Measurements from ENCODE around the gene SH3RF1. TPM values are rescaled to one million over a fixed set of nuclear protein-coding genes. Genes with fewer than 3 reads are reported as not detected.
"Not testable (repeated sequence)": the region's sequence is repeated elsewhere in the genome, so short reads cannot be mapped to it uniquely, and the experiment has no call there.

SH3RF1 gene
- polyA plus RNA-seq, 1 experiment, result 11.0 TPM

DNA sequence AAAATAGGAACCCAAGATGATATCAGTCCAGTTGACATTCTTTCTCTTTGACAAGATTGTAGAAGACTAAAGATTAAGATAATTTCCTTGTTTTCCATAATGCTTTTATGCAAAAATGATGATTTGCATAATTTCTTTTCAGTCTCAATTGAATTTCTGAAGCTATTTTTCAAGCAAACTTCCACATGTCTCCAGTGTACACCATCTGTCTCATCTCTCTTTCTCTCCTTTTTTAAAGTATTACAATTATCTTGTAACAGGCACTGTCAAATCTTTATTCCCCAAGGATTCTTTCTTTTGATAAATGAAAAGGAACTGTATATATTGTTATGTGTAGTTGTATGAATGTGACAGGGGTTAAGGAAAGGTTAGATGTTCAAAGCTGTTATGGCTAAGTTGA, 7.9 kb upstream of the SH3RF1 start:
- Histone ChIP-seq H3K27ac (ENCODE audit: low read depth, low read length) (no peak overlapping the region), H3K4me3 (ENCODE audit: low read depth, low read length) (no peak overlapping the region), H3K27me3 (ENCODE audit: control insufficient read depth, insufficient read depth, low read length) (no peaks in the 10 kb centered on the region), H3K9me3 (ENCODE audit: control insufficient read depth, insufficient read depth, low read length) (no peaks in the 10 kb centered on the region)
- POLR2A ChIA-PET, result interaction anchor here (0.6 kb wide), 1 partner anchor 120 kb away, joined by 7 read pairs; no protein-coding TSS in a partner anchor
- CTCF ChIA-PET, result interaction anchor here (1.2 kb wide), 1 partner anchor 34 kb away, joined by 3 read pairs; no protein-coding TSS in a partner anchor
- no peak for DNase-seq (ENCODE audit: low read depth, low spot score)
- TF ChIP-seq, protein P1, sequence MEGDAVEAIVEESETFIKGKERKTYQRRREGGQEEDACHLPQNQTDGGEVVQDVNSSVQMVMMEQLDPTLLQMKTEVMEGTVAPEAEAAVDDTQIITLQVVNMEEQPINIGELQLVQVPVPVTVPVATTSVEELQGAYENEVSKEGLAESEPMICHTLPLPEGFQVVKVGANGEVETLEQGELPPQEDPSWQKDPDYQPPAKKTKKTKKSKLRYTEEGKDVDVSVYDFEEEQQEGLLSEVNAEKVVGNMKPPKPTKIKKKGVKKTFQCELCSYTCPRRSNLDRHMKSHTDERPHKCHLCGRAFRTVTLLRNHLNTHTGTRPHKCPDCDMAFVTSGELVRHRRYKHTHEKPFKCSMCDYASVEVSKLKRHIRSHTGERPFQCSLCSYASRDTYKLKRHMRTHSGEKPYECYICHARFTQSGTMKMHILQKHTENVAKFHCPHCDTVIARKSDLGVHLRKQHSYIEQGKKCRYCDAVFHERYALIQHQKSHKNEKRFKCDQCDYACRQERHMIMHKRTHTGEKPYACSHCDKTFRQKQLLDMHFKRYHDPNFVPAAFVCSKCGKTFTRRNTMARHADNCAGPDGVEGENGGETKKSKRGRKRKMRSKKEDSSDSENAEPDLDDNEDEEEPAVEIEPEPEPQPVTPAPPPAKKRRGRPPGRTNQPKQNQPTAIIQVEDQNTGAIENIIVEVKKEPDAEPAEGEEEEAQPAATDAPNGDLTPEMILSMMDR (IDR thresholded peaks at IDR 0.05; ENCODE audit: low read depth, low read length), result no peak

DNA sequence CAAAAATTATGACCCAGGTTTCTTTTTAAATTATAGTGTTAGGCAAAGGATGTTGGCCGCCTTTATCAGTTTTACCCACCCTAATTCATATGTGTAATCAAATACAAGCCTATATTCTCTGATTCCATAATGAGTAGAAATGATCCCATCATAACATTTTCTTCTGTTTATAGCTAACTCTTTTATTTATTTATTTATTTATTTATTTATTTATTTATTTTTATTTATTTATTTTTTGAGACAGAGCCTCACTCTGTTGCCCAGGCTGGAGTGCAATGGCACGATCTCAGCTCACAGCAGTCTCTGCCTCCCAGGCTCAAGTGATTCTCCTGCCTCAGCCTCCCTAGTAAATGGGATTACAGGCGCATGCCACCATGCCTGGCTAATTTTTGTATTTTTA, 7.1 kb upstream of the SH3RF1 start:
- CTCF ChIA-PET; H3K27me3 ChIP-seq (ENCODE audit: control insufficient read depth, insufficient read depth, low read length); POLR2A ChIA-PET; H3K9me3 ChIP-seq (ENCODE audit: control insufficient read depth, insufficient read depth, low read length); H3K4me3 ChIP-seq (ENCODE audit: low read depth, low read length); H3K27ac ChIP-seq (ENCODE audit: low read depth, low read length); DNase-seq (ENCODE audit: low read depth, low spot score): not testable (repeated sequence)

DNA sequence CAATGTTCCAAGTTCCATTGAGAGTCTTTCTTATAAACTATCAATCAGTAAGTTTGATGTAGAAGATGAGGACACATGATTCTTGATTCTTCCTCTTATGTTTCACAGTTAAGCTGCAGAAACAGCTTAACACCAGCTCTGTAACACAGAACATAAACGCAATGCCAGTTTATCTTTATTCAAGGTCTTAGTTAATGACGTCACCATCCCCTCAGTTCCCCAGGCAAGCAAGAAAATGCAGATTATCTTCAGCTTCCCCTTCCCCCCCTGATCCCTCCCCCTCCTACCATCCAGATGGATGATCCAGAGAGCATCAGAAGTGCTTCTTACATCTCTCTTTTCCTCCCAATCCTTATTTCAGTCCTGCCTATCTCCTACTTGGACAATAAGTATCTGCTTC, 4.4 kb upstream of the SH3RF1 start:
- CTCF ChIA-PET, result interaction anchor here (0.6 kb wide), 1 partner anchor 94 kb away, joined by 4 read pairs; no protein-coding TSS in a partner anchor
- Histone ChIP-seq H3K27me3 (ENCODE audit: control insufficient read depth, insufficient read depth, low read length) (no peaks in the 10 kb centered on the region), H3K27ac (ENCODE audit: low read depth, low read length) (no peak overlapping the region), H3K9me3 (ENCODE audit: control insufficient read depth, insufficient read depth, low read length) (no peaks in the 10 kb centered on the region; the same call in 1 of the 2 replicates), H3K4me3 (ENCODE audit: low read depth, low read length) (no peak overlapping the region)
- TF ChIP-seq, protein P1 (IDR thresholded peaks at IDR 0.05; ENCODE audit: low read depth, low read length), result no peak
- DNase-seq (ENCODE audit: low read depth, low spot score), result no peak
- POLR2A ChIA-PET, result no interaction called here

DNA sequence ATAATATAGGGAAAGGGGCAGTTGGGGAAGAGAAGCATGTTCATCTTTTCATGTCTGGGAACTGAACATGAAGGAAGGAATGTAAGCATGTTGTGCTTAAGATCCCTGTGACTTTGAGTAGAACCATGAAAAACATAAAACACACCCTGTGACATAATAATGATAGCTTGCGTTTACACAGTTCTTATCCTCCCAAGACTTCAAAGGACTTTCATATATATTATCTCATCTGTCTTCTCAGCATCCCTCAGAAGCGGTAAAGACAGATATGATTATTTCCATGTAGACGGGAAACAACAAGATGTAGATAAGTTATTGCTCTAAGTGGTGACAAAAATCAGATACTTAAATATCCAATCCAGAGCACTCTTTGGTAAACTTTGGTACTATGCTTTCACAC, 3.3 kb upstream of the SH3RF1 start:
- Histone ChIP-seq H3K27me3 (ENCODE audit: control insufficient read depth, insufficient read depth, low read length) (no peaks in the 10 kb centered on the region), H3K27ac (ENCODE audit: low read depth, low read length) (no peak overlapping the region), H3K4me3 (ENCODE audit: low read depth, low read length) (no peak overlapping the region), H3K9me3 (ENCODE audit: control insufficient read depth, insufficient read depth, low read length) (no peaks in the 10 kb centered on the region; the same call in 1 of the 2 replicates)
- ChIA-PET CTCF (interaction anchor here (0.6 to 1.3 kb wide), 2 partner anchors 16 to 41 kb away, joined by 3 to 4 read pairs; no protein-coding TSS in a partner anchor), POLR2A (no interaction called here)
- DNase-seq (ENCODE audit: low read depth, low spot score), result no peak
- TF ChIP-seq, protein P1 (IDR thresholded peaks at IDR 0.05; ENCODE audit: low read depth, low read length), result no peak

DNA sequence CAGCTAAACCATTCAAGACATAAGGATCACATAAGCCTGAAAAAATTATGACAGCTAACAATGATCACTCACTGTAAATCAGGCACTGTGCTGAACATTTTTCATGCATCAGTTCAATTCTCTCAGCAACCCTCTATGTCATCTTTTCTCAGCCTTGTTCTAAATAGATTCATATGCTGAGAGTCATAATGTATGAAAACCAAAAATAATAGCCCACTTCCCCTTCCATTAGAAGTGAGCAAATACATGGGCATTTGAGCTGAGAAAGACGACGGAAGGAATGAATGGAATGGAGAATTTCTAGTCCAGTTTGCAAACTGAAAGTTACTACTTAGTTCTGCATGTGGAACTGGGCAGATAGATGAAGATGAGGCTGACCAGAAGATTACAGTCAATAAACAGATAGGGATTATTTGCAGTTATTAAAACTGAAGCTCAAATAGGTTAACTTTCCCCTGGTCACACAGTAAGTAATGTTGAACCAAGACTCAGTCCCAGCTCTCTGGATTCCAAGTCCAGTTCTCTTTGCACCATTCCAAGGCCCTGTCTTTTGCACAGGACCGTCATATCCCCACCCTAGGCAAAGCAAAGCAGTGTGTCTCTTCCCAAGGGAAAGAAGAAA, 1.6 kb upstream of the SH3RF1 start:
- CTCF ChIA-PET, result no interaction called here
- POLR2A ChIA-PET, result interaction anchor here (0.5 to 1.1 kb wide), 2 partner anchors 122 to 262 kb away, joined by 3 read pairs; partner anchors contain the start of gene CBR4

More for the DNA sequence above, 1.6 kb upstream of the SH3RF1 start:
- no peaks in the 10 kb centered on the region; the same call in 1 of the 2 replicates for H3K9me3 ChIP-seq (ENCODE audit: control insufficient read depth, insufficient read depth, low read length)
- peak; percentile 49 for DNase-seq (ENCODE audit: low read depth, low spot score)
- H3K27ac ChIP-seq (ENCODE audit: low read depth, low read length), result peak overlapping the region; percentile 13
- TF ChIP-seq, protein P1 (IDR thresholded peaks at IDR 0.05; ENCODE audit: low read depth, low read length), result no peak
- H3K27me3 ChIP-seq (ENCODE audit: control insufficient read depth, insufficient read depth, low read length), result no peaks in the 10 kb centered on the region
- H3K4me3 ChIP-seq (ENCODE audit: low read depth, low read length), result 0 out of 2 replicates have a peak overlapping the region, but pooled peaks have one; percentile 17
